HEK293 (cell line): Measurements from ENCODE around the gene FCGR3A.
"Not testable (repeated sequence)": the region's sequence is repeated elsewhere in the genome, so short reads cannot be mapped to it uniquely, and the experiment has no call there.

Experiments used
- CTCF ChIA-PET: fragments of 350-600 bp; formaldehyde crosslinking; extraction: SDS; loops from one replicate; lab custom pipeline; 2021; ENCODE audit warnings: antibody characterized with exemption; lab: Yijun Ruan, JAX
- POLR2A ChIA-PET: fragments of 300-600 bp; formaldehyde crosslinking; extraction: SDS; loops from one replicate; lab custom pipeline; 2020; ENCODE audit warnings: antibody characterized with exemption, inconsistent platforms; lab: Yijun Ruan, JAX
- H3K27ac ChIP-seq: fragments of 200-500 bp; sonication (Bioruptor generic); 2 replicates; pipeline ENCODE4 v1.5.1; 2014; ENCODE audit warnings: low read depth, low read length, control low read depth, inconsistent platforms; ENCODE audit errors: extremely low read depth
- H3K36me3 ChIP-seq, 2 experiments: fragments of 200-500 bp in 1 of 2; sonication (Bioruptor generic) in 1 of 2; 1 replicate in 1 of 2; 2 replicates in 1 of 2; pipeline ENCODE4 v1.5.1; 2014 to 2017; ENCODE audit warnings: inconsistent platforms in 2 of 2, low read length in 2 of 2; ENCODE audit not compliant: control insufficient read depth in 2 of 2, insufficient read depth in 1 of 2
- H3K4me1 ChIP-seq: fragments of 200-500 bp; sonication (Bioruptor generic); 2 replicates; pipeline ENCODE4 v1.5.1; 2014; ENCODE audit warnings: mild to moderate bottlenecking, low read length, inconsistent platforms; ENCODE audit not compliant: control insufficient read depth, insufficient read depth
- H3K4me3 ChIP-seq: 2 replicates; pipeline ENCODE4 v1.5.1; 2011; ENCODE audit warnings: low read depth, mild to moderate bottlenecking, control low read depth, low read length, moderate library complexity
- H3K9me3 ChIP-seq: fragments of 200-500 bp; sonication (Bioruptor generic); 2 replicates; pipeline ENCODE4 v1.5.1; 2014; ENCODE audit warnings: low read depth, low read length, inconsistent platforms; ENCODE audit not compliant: control insufficient read depth, insufficient read depth
- BCL6B ChIP-seq: fragments of 450-650 bp; formaldehyde crosslinking; IDR thresholded peaks from 2 replicates; pipeline ENCODE4 v1.5.1; 2017; ENCODE audit warnings: missing biosample characterization, missing genetic modification characterization
- FEZF1 ChIP-seq: fragments of 450-650 bp; formaldehyde crosslinking; IDR thresholded peaks from 2 replicates; pipeline ENCODE4 v1.5.1; 2016; ENCODE audit warnings: missing biosample characterization, missing genetic modification characterization
- ZBTB11 ChIP-seq: fragments of 450-650 bp; formaldehyde crosslinking; conservative IDR thresholded peaks from 2 replicates; pipeline ENCODE4 v1.5.1; 2016; ENCODE audit warnings: low read depth, missing biosample characterization, missing genetic modification characterization
- ZBTB21 ChIP-seq: fragments of 450-650 bp; formaldehyde crosslinking; IDR thresholded peaks from 2 replicates; pipeline ENCODE4 v1.5.1; 2017; ENCODE audit warnings: missing biosample characterization, missing genetic modification characterization
- ZEB2 ChIP-seq: fragments of 450-650 bp; formaldehyde crosslinking; IDR thresholded peaks from 2 replicates; pipeline ENCODE4 v1.5.1; 2016; ENCODE audit warnings: missing biosample characterization, missing genetic modification characterization
- ZFHX2 ChIP-seq: fragments of 450-650 bp; formaldehyde crosslinking; conservative IDR thresholded peaks from 2 replicates; pipeline ENCODE4 v1.5.1; 2016; ENCODE audit warnings: missing biosample characterization, missing genetic modification characterization
- ZNF146 ChIP-seq: fragments of 450-650 bp; formaldehyde crosslinking; IDR thresholded peaks from 2 replicates; pipeline ENCODE4 v1.5.1; 2016; ENCODE audit warnings: missing biosample characterization, missing genetic modification characterization
- ZNF184 ChIP-seq: fragments of 450-650 bp; IDR thresholded peaks from 2 replicates; pipeline ENCODE4 v1.5.1; 2018; ENCODE audit warnings: missing biosample characterization, mild to moderate bottlenecking, missing genetic modification characterization
- ZNF324 ChIP-seq: fragments of 450-650 bp; formaldehyde crosslinking; IDR thresholded peaks from 2 replicates; pipeline ENCODE4 v1.5.1; 2016; ENCODE audit warnings: missing biosample characterization, missing genetic modification characterization
- ZNF341 ChIP-seq: fragments of 450-650 bp; formaldehyde crosslinking; IDR thresholded peaks from 2 replicates; pipeline ENCODE4; 2016; ENCODE audit warnings: low read depth, missing biosample characterization, missing genetic modification characterization
- ZNF366 ChIP-seq: fragments of 450-650 bp; formaldehyde crosslinking; conservative IDR thresholded peaks from 2 replicates; pipeline ENCODE4 v1.5.1; 2016; ENCODE audit warnings: missing biosample characterization, missing genetic modification characterization
- ZNF391 ChIP-seq: fragments of 450-650 bp; formaldehyde crosslinking; IDR thresholded peaks from 2 replicates; pipeline ENCODE4 v1.5.1; 2016; ENCODE audit warnings: low read depth, missing biosample characterization, missing genetic modification characterization, borderline replicate concordance
- ZNF510 ChIP-seq: fragments of 450-650 bp; formaldehyde crosslinking; IDR thresholded peaks from 2 replicates; pipeline ENCODE4 v1.5.1; 2018; ENCODE audit warnings: mild to moderate bottlenecking, missing genetic modification characterization, missing biosample characterization; ENCODE audit not compliant: insufficient replicate concordance
- ZNF600 ChIP-seq: fragments of 450-650 bp; formaldehyde crosslinking; IDR thresholded peaks from 2 replicates; pipeline ENCODE4 v1.5.1; 2016; ENCODE audit warnings: missing biosample characterization, missing genetic modification characterization
- ZNF624 ChIP-seq: fragments of 450-650 bp; formaldehyde crosslinking; IDR thresholded peaks from 2 replicates; pipeline ENCODE4 v1.5.1; 2017; ENCODE audit warnings: missing biosample characterization, missing genetic modification characterization
- ZNF629 ChIP-seq: fragments of 450-650 bp; formaldehyde crosslinking; IDR thresholded peaks from 2 replicates; pipeline ENCODE4 v1.5.1; 2017; ENCODE audit warnings: missing biosample characterization, missing genetic modification characterization
- ZNF664 ChIP-seq: fragments of 450-650 bp; formaldehyde crosslinking; IDR thresholded peaks from 2 replicates; pipeline ENCODE4 v1.5.1; 2016; ENCODE audit warnings: missing biosample characterization, missing genetic modification characterization
- ZNF701 ChIP-seq: fragments of 450-650 bp; formaldehyde crosslinking; IDR thresholded peaks from 2 replicates; pipeline ENCODE4 v1.5.1; 2016; ENCODE audit warnings: missing biosample characterization, missing genetic modification characterization
- ZSCAN18 ChIP-seq: fragments of 450-650 bp; formaldehyde crosslinking; IDR thresholded peaks from 2 replicates; pipeline ENCODE4 v1.5.1; 2016; ENCODE audit warnings: missing biosample characterization, missing genetic modification characterization
- ZXDB ChIP-seq: fragments of 450-650 bp; formaldehyde crosslinking; IDR thresholded peaks from 2 replicates; pipeline ENCODE4 v1.5.1; 2016; ENCODE audit warnings: missing biosample characterization, missing genetic modification characterization
- TF ChIP-seq, protein P1 (sequence below): fragments of 450-650 bp; formaldehyde crosslinking; IDR thresholded peaks from 2 replicates; pipeline ENCODE4 v1.5.1; 2016; ENCODE audit warnings: missing biosample characterization, missing genetic modification characterization
- TF ChIP-seq, protein P2 (sequence below): fragments of 450-650 bp; formaldehyde crosslinking; IDR thresholded peaks from 2 replicates; pipeline ENCODE4 v1.5.1; 2016; ENCODE audit warnings: missing biosample characterization, missing genetic modification characterization
- TF ChIP-seq, protein P3 (sequence below): fragments of 450-650 bp; formaldehyde crosslinking; IDR thresholded peaks from 2 replicates; pipeline ENCODE4 v1.5.1; 2016; ENCODE audit warnings: missing biosample characterization, missing genetic modification characterization

The FCGR3A gene

DNA sequence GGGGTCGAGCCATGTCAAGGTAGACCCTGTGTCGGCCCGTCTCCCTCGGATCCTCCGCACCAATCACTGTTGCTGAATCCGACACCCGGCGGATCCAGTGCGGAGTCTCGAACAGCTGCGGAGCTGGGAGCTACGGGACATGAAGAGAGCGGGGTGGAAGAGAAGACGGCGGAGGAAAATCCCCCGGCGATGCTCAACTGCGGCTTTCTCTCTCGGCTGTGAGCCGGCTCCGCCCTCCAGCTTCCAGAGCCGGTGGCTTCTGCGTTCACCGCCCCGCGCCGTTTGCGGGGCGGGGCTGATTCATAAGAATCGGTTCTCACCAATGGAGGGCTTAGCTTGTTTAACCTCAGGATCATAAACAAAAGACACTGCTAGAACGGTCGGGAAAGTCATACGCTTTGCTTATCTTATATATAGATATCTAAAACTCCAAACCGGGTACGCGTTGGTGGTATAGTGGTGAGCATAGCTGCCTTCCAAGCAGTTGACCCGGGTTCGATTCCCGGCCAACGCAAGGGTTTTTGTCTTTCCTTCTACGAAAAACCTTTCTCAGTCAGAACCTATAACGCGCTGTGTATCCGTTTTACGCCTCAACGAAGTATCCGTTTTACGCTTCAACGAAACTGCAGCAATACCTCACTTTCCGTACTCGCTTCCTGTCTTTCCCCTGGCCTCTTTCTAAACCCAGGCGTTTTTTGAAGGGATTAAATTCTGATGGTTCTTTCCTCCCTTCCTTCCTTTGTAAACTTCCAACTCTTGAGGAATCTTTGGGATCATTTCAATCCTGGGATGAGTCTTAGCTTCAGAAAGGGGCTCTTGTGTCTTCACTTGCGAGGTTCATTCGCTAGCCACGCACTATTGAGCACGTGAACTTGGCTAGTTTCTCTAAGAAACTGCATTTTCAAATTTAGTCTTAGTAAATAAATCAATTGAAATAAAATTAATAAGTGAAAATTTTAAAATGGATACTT lies 18.7 kb downstream of the FCGR3A start:
- H3K9me3 ChIP-seq, H3K36me3 ChIP-seq, H3K4me1 ChIP-seq: not testable (repeated sequence)
- CTCF ChIA-PET = interaction anchor here (0.6 to 1.9 kb wide), 7 partner anchors 9 to 319 kb away, joined by 3 to 6 read pairs (median 3); no protein-coding TSS in a partner anchor
- Histone ChIP-seq H3K4me3 (peak overlapping the region; percentile 79), H3K27ac (peak overlapping the region; percentile 44)
- POLR2A ChIA-PET = interaction anchor here (1.2 kb wide), 1 partner anchor 9 kb away, joined by 4 read pairs; no protein-coding TSS in a partner anchor
- TF ChIP-seq FEZF1 (tag by site-specific recombination) (0 out of 2 replicates have a peak, but pooled peaks have one; percentile 12), ZNF701 (0 out of 2 replicates have a peak, but pooled peaks have one; percentile 25), ZBTB11 (tag by site-specific recombination) (peak; percentile 32; the same call in 1 of the 2 replicates), BCL6B (tag by site-specific recombination) (0 out of 2 replicates have a peak, but pooled peaks have one; percentile 42), ZFHX2 (tag by site-specific recombination) (peak; percentile 23; the same call in 1 of the 2 replicates), ZNF366 (tag by site-specific recombination) (peak; percentile 94), ZNF600 (tag by site-specific recombination) (peak; percentile 92), ZNF146 (peak; percentile 37; the same call in 1 of the 2 replicates), ZNF391 (tag by site-specific recombination) (peak; percentile 97), ZNF341 (tag by site-specific recombination) (peak; percentile 76), ZNF510 (peak; percentile 9), ZBTB21 (tag by site-specific recombination) (peak; percentile 75), ZNF664 (tag by site-specific recombination) (peak; percentile 58), ZNF629 (tag by site-specific recombination) (peak; percentile 89), ZXDB (tag by site-specific recombination) (peak; percentile 86), ZEB2 (tag by site-specific recombination) (peak; percentile 96), ZNF324 (peak; percentile 91), ZSCAN18 (0 out of 2 replicates have a peak, but pooled peaks have one; percentile 47), ZNF624 (0 out of 2 replicates have a peak, but pooled peaks have one; percentile 21), ZNF184 (tag by site-specific recombination) (peak; percentile 73; the same call in 1 of the 2 replicates)
- TF ChIP-seq, protein P1, sequence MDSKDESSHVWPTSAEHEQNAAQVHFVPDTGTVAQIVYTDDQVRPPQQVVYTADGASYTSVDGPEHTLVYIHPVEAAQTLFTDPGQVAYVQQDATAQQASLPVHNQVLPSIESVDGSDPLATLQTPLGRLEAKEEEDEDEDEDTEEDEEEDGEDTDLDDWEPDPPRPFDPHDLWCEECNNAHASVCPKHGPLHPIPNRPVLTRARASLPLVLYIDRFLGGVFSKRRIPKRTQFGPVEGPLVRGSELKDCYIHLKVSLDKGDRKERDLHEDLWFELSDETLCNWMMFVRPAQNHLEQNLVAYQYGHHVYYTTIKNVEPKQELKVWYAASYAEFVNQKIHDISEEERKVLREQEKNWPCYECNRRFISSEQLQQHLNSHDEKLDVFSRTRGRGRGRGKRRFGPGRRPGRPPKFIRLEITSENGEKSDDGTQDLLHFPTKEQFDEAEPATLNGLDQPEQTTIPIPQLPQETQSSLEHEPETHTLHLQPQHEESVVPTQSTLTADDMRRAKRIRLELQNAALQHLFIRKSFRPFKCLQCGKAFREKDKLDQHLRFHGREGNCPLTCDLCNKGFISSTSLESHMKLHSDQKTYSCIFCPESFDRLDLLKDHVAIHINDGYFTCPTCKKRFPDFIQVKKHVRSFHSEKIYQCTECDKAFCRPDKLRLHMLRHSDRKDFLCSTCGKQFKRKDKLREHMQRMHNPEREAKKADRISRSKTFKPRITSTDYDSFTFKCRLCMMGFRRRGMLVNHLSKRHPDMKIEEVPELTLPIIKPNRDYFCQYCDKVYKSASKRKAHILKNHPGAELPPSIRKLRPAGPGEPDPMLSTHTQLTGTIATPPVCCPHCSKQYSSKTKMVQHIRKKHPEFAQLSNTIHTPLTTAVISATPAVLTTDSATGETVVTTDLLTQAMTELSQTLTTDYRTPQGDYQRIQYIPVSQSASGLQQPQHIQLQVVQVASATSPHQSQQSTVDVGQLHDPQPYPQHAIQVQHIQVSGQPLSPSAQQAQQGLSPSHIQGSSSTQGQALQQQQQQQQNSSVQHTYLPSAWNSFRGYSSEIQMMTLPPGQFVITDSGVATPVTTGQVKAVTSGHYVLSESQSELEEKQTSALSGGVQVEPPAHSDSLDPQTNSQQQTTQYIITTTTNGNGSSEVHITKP (tag by site-specific recombination) = peak; percentile 69
- TF ChIP-seq, protein P2, sequence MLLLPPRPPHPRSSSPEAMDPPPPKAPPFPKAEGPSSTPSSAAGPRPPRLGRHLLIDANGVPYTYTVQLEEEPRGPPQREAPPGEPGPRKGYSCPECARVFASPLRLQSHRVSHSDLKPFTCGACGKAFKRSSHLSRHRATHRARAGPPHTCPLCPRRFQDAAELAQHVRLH = peak; percentile 94
- TF ChIP-seq, protein P3, sequence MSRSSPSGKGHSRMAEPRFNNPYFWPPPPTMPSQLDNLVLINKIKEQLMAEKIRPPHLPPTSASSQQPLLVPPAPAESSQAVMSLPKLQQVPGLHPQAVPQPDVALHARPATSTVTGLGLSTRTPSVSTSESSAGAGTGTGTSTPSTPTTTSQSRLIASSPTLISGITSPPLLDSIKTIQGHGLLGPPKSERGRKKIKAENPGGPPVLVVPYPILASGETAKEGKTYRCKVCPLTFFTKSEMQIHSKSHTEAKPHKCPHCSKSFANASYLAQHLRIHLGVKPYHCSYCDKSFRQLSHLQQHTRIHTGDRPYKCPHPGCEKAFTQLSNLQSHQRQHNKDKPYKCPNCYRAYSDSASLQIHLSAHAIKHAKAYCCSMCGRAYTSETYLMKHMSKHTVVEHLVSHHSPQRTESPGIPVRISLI = peak; percentile 65
